Activated T-helper 1 cell treated with anti-CD3 and anti-CD28 coated beads, Interleukin-12 subunit alpha, Interleukin-12 subunit beta, Interleukin-2, Interleukin-4 antibody, amounts not matched to agents 30 ng/mL and 10 ng/mL and 1 ng/mL, durations not matched to agents 14 hours and 24 hours and 36 hours (primary cell): ENCODE data around the gene GOLT1A. TPM values are rescaled to one million over a fixed set of nuclear protein-coding genes. Genes with fewer than 3 reads are reported as not detected.
"Not testable (repeated sequence)": the region's sequence is repeated elsewhere in the genome, so short reads cannot be mapped to it uniquely, and the experiment has no call there.

Experiments
- DNase-seq: peaks from one replicate; pipeline ENCODE4 v3.0.0; 2021; ENCODE audit warnings: low spot score
- H3K27ac Mint-ChIP-seq: one replicate; pipeline ENCODE4 v1.8.0; 2021; ENCODE audit warnings: mild to moderate bottlenecking, mixed read lengths
- H3K27me3 Mint-ChIP-seq: one replicate; pipeline ENCODE4 v1.8.0; 2022; ENCODE audit warnings: mild to moderate bottlenecking, moderate library complexity, mixed read lengths; ENCODE audit not compliant: insufficient read depth
- H3K36me3 Mint-ChIP-seq: one replicate; pipeline ENCODE4 v1.8.0; 2021; ENCODE audit warnings: low read depth, mixed read lengths
- H3K4me1 Mint-ChIP-seq: one replicate; pipeline ENCODE4 v1.8.0; 2021; ENCODE audit warnings: low read depth, mixed read lengths
- H3K4me3 Mint-ChIP-seq: one replicate; pipeline ENCODE4 v1.8.0; 2021; ENCODE audit warnings: mild to moderate bottlenecking, moderate library complexity, mixed read lengths
- H3K9me3 Mint-ChIP-seq: one replicate; pipeline ENCODE4 v1.8.0; 2021; ENCODE audit warnings: mixed read lengths
- intact Hi-C: fragments of 100-400 bp; cut with micrococcal nuclease; formaldehyde crosslinking; loops from one replicate; pipeline ENCODE4 v1.15.1; 2024
- total RNA-seq: library from RNA; stranded (reverse); gene quantifications from 2 replicates; pipeline ENCODE4 v1.2.3, GENCODE V29; 2022

GOLT1A gene
- total RNA-seq, 1 donor from 2014 or later = not detected

DNA sequence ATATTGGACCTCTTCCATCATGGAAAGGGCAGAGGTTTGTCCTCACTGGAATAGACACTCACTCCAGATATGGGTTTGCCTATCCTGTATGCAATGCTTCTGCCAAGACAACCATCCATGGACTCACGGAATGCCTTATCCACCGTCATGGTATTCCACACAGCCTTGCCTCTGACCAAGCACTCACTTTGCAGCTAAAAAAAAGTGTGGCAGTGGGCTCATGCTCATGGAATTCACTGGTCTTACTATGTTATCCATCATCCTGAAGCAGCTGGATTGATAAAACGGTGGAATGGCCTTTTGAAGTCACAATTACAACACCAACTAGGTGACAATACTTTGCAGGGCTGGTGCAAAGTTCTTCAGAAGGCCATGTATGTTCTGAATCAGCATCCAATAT is 25.6 kb upstream of the GOLT1A start:
- H3K4me3 Mint-ChIP-seq, H3K9me3 Mint-ChIP-seq, H3K36me3 Mint-ChIP-seq, DNase-seq, intact Hi-C loops, H3K27me3 Mint-ChIP-seq, H3K4me1 Mint-ChIP-seq, H3K27ac Mint-ChIP-seq: not testable (repeated sequence)

- H3K27me3 Mint-ChIP-seq, H3K4me3 Mint-ChIP-seq, H3K4me1 Mint-ChIP-seq, H3K9me3 Mint-ChIP-seq, intact Hi-C loops, H3K36me3 Mint-ChIP-seq, H3K27ac Mint-ChIP-seq, DNase-seq: not testable (repeated sequence)
These were observed 24.7 kb upstream of the GOLT1A start for GRCh38 chr1:204238520-204238919.

- H3K4me1 Mint-ChIP-seq, DNase-seq, H3K4me3 Mint-ChIP-seq, H3K27ac Mint-ChIP-seq, H3K9me3 Mint-ChIP-seq, H3K36me3 Mint-ChIP-seq, intact Hi-C loops, H3K27me3 Mint-ChIP-seq: not testable (repeated sequence)
These were observed 23.7 kb upstream of the GOLT1A start for GRCh38 chr1:204237515-204237914.

DNA sequence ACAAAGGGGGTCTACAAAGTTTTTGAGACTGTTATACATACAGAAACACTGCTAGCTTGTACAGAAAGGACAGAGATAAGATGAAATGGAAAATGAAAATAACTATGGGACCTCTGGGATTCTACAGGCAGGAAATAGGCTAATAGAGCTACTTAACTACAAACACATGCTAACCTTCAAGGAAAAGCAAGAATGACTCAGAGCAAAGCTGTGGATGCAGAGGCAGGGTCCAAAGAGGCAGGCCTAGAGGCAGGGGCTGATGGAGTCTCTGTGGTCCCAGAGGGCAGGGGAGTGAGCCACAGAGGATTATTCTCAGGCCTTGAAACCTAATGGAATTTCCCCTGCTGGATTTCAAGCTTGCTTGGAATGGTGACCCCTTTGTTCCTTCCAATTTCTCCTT is 18.7 kb upstream of the GOLT1A start:
- H3K36me3 Mint-ChIP-seq = no peaks in the 10 kb centered on the region
- intact Hi-C loops = no loop called here

DNA sequence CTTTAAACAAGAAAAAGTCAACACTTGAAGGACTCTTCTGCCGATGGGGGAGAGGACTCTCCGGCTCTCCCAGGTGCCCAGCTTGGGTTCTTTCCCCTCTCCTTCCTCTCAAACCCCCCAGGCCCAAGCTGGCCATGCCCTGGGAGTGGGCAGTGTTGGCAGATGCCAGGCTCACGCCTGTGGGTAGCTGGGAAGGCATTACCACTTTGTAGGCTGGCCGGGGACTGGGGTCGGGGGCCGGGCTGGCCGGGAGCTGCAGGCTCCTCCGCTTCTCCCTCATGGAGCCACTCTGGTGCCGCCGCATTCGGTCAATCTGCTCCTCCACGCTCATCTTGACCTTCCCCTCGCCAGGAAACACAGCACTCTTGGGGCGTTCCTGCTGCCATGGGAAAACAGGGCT is 16.4 kb upstream of the GOLT1A start:
- no peak for DNase-seq
- no peaks in the 10 kb centered on the region for H3K9me3 Mint-ChIP-seq
- H3K36me3 Mint-ChIP-seq = no peaks in the 10 kb centered on the region
- no peak overlapping the region for H3K4me3 Mint-ChIP-seq
- no peak overlapping the region for H3K27ac Mint-ChIP-seq
- H3K27me3 Mint-ChIP-seq = no peaks in the 10 kb centered on the region
- H3K4me1 Mint-ChIP-seq = no peaks in the 10 kb centered on the region
- intact Hi-C loops = no loop called here

More for the DNA sequence above, 18.7 kb upstream of the GOLT1A start:
- H3K9me3 Mint-ChIP-seq = no peaks in the 10 kb centered on the region
- H3K4me1 Mint-ChIP-seq = no peaks in the 10 kb centered on the region
- no peak for DNase-seq
- H3K4me3 Mint-ChIP-seq = no peak overlapping the region
- no peak overlapping the region for H3K27ac Mint-ChIP-seq
- H3K27me3 Mint-ChIP-seq = peaks cover 7% of the 10 kb centered on the region

DNA sequence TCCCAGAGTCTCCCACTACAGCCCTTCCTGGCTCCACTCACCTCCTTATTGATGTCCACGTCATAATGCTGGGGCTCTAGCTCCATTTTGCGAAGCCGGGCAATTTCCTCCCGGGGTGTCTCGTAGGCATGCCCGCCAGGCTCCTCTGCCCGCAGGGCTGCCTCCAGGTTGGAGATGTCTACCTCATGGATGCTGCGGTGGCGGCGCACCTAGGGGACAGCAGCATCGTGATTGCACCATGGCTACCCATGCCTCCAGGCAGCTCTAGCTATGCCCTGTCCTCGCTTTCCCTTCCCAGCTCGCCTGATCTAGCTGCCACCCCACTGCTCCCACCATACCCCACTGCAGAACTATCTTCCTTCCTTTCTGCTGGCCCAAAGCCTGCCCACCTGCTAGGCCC is 15.1 kb upstream of the GOLT1A start:
- Mint-ChIP-seq H3K9me3 (no peaks in the 10 kb centered on the region), H3K27me3 (no peaks in the 10 kb centered on the region), H3K4me1 (no peaks in the 10 kb centered on the region), H3K4me3 (no peak overlapping the region), H3K36me3 (no peaks in the 10 kb centered on the region), H3K27ac (no peak overlapping the region)
- DNase-seq = no peak
- intact Hi-C loops = no loop called here

GRCh38 chr1:204227996-204228785 is 14.4 kb upstream of the GOLT1A start:
- intact Hi-C loops = no loop called here
- Mint-ChIP-seq H3K27me3 (no peaks in the 10 kb centered on the region), H3K4me1 (no peaks in the 10 kb centered on the region), H3K4me3 (no peak overlapping the region), H3K9me3 (no peaks in the 10 kb centered on the region), H3K36me3 (no peaks in the 10 kb centered on the region), H3K27ac (no peak overlapping the region)
- DNase-seq = no peak

- Mint-ChIP-seq H3K4me1 (no peaks in the 10 kb centered on the region), H3K27me3 (no peaks in the 10 kb centered on the region), H3K27ac (no peak overlapping the region), H3K36me3 (no peaks in the 10 kb centered on the region), H3K4me3 (no peak overlapping the region), H3K9me3 (no peaks in the 10 kb centered on the region)
- no peak for DNase-seq
- intact Hi-C loops = no loop called here
These were observed 13.6 kb upstream of the GOLT1A start for GRCh38 chr1:204227351-204227750.

- intact Hi-C loops = no loop called here
- no peak for DNase-seq
- Mint-ChIP-seq H3K27me3 (no peaks in the 10 kb centered on the region), H3K9me3 (no peaks in the 10 kb centered on the region), H3K4me1 (no peaks in the 10 kb centered on the region), H3K4me3 (no peak overlapping the region), H3K27ac (no peak overlapping the region), H3K36me3 (no peaks in the 10 kb centered on the region)
These were observed 12.3 kb upstream of the GOLT1A start for GRCh38 chr1:204225841-204226735.

DNA sequence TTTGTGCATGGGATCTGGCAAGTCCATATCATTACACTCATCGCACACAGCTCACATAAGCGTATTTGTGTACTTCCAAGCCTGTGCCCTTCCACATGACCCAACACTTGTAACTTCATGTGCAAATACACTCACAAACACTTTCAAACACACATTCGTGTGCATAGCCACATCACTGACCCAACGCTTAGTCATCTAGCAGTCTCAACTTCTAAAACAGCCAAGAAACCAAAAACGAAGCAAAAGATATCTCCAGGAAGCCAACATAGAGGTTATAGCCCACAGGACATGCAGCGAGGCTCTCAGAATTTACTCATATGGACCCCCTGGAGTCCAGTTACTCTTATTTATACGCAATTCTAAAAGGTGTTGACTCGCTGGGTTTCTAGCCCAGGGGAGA is 10.9 kb upstream of the GOLT1A start:
- no peak for DNase-seq
- H3K9me3 Mint-ChIP-seq = no peaks in the 10 kb centered on the region
- intact Hi-C loops = no loop called here
- no peaks in the 10 kb centered on the region for H3K4me1 Mint-ChIP-seq
- H3K27ac Mint-ChIP-seq = no peak overlapping the region
- no peak overlapping the region for H3K4me3 Mint-ChIP-seq
- no peaks in the 10 kb centered on the region for H3K36me3 Mint-ChIP-seq
- no peaks in the 10 kb centered on the region for H3K27me3 Mint-ChIP-seq

GRCh38 chr1:204223129-204223860 is 9.5 kb upstream of the GOLT1A start:
- intact Hi-C loops = no loop called here
- Mint-ChIP-seq H3K27ac (no peak overlapping the region), H3K4me3 (no peak overlapping the region), H3K4me1 (no peaks in the 10 kb centered on the region), H3K36me3 (no peaks in the 10 kb centered on the region), H3K27me3 (no peaks in the 10 kb centered on the region), H3K9me3 (no peaks in the 10 kb centered on the region)
- DNase-seq = no peak

DNA sequence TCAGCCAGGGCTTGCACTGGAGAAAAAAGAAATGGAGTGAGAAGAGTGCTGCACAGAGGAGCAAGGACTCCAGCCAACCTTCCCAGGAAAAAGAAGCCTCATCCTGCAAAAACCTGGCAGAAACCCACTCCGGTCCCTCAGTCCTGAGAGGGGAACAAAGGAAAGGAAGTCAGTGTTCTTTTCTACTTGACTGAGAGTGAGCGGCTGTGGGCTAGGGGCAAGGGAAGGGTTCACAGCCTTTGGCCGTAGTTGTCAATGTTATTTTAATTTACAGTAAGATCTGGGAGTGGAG is 8.9 kb upstream of the GOLT1A start:
- Mint-ChIP-seq H3K4me3 (no peak overlapping the region), H3K36me3 (no peaks in the 10 kb centered on the region), H3K4me1 (no peaks in the 10 kb centered on the region), H3K9me3 (no peaks in the 10 kb centered on the region), H3K27me3 (no peaks in the 10 kb centered on the region), H3K27ac (no peak overlapping the region)
- no peak for DNase-seq
- intact Hi-C loops = no loop called here
